Measurements from ENCODE around the gene SIX6.

SIX6 gene

DNA sequence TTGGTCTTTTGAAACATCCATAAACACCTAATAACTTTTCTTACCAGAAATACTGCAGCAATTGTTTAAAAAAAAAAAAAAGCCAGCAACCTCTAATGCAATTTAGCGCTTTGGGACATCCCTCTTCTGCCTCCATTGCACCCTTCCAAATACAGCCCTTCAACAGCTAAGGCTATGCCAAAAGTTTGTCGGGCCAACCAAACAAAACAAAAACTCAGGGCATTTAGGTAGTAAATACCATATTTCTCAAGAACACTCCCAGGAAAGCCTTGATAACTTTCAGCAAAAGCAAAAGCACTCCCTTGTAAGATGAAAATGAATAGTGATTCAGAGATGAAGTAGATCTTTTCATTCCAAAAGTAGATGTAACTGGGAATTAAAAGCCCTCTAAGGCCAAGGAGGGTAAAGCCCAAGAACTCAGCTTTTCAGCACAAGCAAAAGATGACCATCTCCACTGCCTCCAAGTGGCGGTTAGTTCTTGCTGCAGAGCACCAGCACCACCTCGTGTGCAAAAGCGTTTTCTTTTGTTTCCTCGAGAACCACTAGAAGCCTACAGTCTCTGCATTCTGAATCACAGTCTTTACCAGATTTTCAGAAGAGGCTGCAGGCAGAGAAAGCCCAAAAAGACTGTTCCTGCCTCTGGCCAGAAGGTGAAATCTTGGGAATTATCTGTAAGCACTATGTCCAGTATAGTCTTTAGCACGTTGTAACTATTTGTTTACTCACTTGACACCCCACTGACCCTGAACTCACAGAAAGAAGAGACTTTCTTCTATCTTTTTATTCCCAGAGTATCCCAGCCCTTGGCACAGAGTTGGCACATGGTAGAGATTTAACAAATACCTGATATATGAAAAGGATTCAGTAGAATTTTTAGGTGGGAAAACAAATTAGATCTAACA, 53.1 kb downstream of the SIX6 start:
- FAIRE-seq (peak; percentile 93), DNase-seq (ENCODE audit: insufficient read length, low spot score) (no peak)
- TF ChIP-seq TAF1 (IDR thresholded peaks at IDR 0.05; ENCODE audit: low read depth, low read length) (no peak), POLR2A (IDR thresholded peaks at IDR 0.05; ENCODE audit: low read depth, low read length) (no peak)

Data from GM12891 (cell line).